ENCODE data around the gene ASMTL. TPM values are rescaled to one million over a fixed set of nuclear protein-coding genes. Genes with fewer than 3 reads are reported as not detected.

The ASMTL gene
- total RNA-seq, 2 donors from 2014 or later = 46.7 to 80.9 TPM

- peaks cover 7% of the 10 kb centered on the region for H3K4me1 Mint-ChIP-seq
- peaks cover 57% of the 10 kb centered on the region for H3K36me3 Mint-ChIP-seq (ENCODE audit: low read depth)
- Histone ChIP-seq H3K9me3 (ENCODE audit: control insufficient read depth, low read length) (no peaks in the 10 kb centered on the region), H3K9ac (ENCODE audit: extremely low read depth, low read length, poor library complexity, severe bottlenecking) (peak overlapping the region; percentile 82), H3K27me3 (ENCODE audit: control insufficient read depth, insufficient read depth, low read length, poor library complexity, severe bottlenecking) (no peaks in the 10 kb centered on the region), H3K4me3 (ENCODE audit: low read length) (peak overlapping the region; percentile 96), H3K4me1 (ENCODE audit: control insufficient read depth, insufficient read depth, low read length) (peaks cover 3% of the 10 kb centered on the region), H3K36me3 (ENCODE audit: control insufficient read depth, insufficient read depth, low read length) (peaks cover 55% of the 10 kb centered on the region), H3K27ac (ENCODE audit: low read depth, low read length) (peak overlapping the region; percentile 97)
- H3K9me3 Mint-ChIP-seq = no peaks in the 10 kb centered on the region
- DNase-seq = peak; percentile 86
- peak overlapping the region; percentile 87 for H3K27ac Mint-ChIP-seq
- no peak for TF ChIP-seq CTCF (conservative IDR thresholded peaks at IDR 0.05)
- H3K27me3 Mint-ChIP-seq (ENCODE audit: insufficient read depth) = no peaks in the 10 kb centered on the region
- H3K4me3 Mint-ChIP-seq = peak overlapping the region; percentile 90
- 0% methylated on average over 18 to 65 of the region's 76 CpGs for WGBS, 2 experiments (ENCODE audit: insufficient coverage in 1 of 2, insufficient read length in 1 of 2)
Measured at GRCh38 chrX:1392376-1393068, 60.2 kb downstream of the ASMTL start.

- DNase-seq = peak; percentile 99
- peaks cover 3% of the 10 kb centered on the region for H3K4me1 ChIP-seq (ENCODE audit: control insufficient read depth, insufficient read depth, low read length)
- 0% methylated on average over 51 to 90 of the region's 90 CpGs for WGBS, 2 experiments (ENCODE audit: insufficient coverage in 1 of 2, insufficient read length in 1 of 2)
- Mint-ChIP-seq H3K4me1 (peaks cover 7% of the 10 kb centered on the region), H3K9me3 (no peaks in the 10 kb centered on the region), H3K4me3 (peak within 1 kb of the TSS; percentile 90), H3K36me3 (ENCODE audit: low read depth) (peaks cover 61% of the 10 kb centered on the region), H3K27ac (peak within 1 kb of the TSS; percentile 95), H3K27me3 (ENCODE audit: insufficient read depth) (no peaks in the 10 kb centered on the region)
- no peaks in the 10 kb centered on the region for H3K9me3 ChIP-seq (ENCODE audit: control insufficient read depth, low read length)
- no peaks in the 10 kb centered on the region for H3K27me3 ChIP-seq (ENCODE audit: control insufficient read depth, insufficient read depth, low read length, poor library complexity, severe bottlenecking)
- peaks cover 57% of the 10 kb centered on the region for H3K36me3 ChIP-seq (ENCODE audit: control insufficient read depth, insufficient read depth, low read length)
- peak within 1 kb of the TSS; percentile 99 for H3K27ac ChIP-seq (ENCODE audit: low read depth, low read length)
- H3K4me3 ChIP-seq (ENCODE audit: low read length) = peak within 1 kb of the TSS; percentile 98
- H3K9ac ChIP-seq (ENCODE audit: extremely low read depth, low read length, poor library complexity, severe bottlenecking) = peak within 1 kb of the TSS; percentile 95
- TF ChIP-seq CTCF (conservative IDR thresholded peaks at IDR 0.05) = peak; percentile 52
Measured at GRCh38 chrX:1391707-1392375, 60.9 kb downstream of the ASMTL start, which contains the start of gene SLC25A6. TSS of gene SLC25A6 (minus strand) at chrX:1392113. CDS start at chrX:1392009, 104 bp downstream.

GRCh38 chrX:1391370-1391706 is 61.4 kb downstream of the ASMTL start:
- peak overlapping the region; percentile 90 for H3K4me3 Mint-ChIP-seq
- Histone ChIP-seq H3K36me3 (ENCODE audit: control insufficient read depth, insufficient read depth, low read length) (peaks cover 58% of the 10 kb centered on the region), H3K9ac (ENCODE audit: extremely low read depth, low read length, poor library complexity, severe bottlenecking) (peak overlapping the region; percentile 95), H3K4me3 (ENCODE audit: low read length) (peak overlapping the region; percentile 98), H3K27ac (ENCODE audit: low read depth, low read length) (peak overlapping the region; percentile 99), H3K9me3 (ENCODE audit: control insufficient read depth, low read length) (no peaks in the 10 kb centered on the region), H3K27me3 (ENCODE audit: control insufficient read depth, insufficient read depth, low read length, poor library complexity, severe bottlenecking) (no peaks in the 10 kb centered on the region), H3K4me1 (ENCODE audit: control insufficient read depth, insufficient read depth, low read length) (peaks cover 3% of the 10 kb centered on the region)
- H3K36me3 Mint-ChIP-seq (ENCODE audit: low read depth) = peaks cover 61% of the 10 kb centered on the region
- H3K27ac Mint-ChIP-seq = peak overlapping the region; percentile 79
- no peaks in the 10 kb centered on the region for H3K9me3 Mint-ChIP-seq
- peaks cover 7% of the 10 kb centered on the region for H3K4me1 Mint-ChIP-seq
- 0% methylated on average over 19 of the region's 19 CpGs for WGBS, 2 experiments (ENCODE audit: insufficient coverage in 1 of 2, insufficient read length in 1 of 2)
- DNase-seq = peak; percentile 94
- no peaks in the 10 kb centered on the region for H3K27me3 Mint-ChIP-seq (ENCODE audit: insufficient read depth)
- TF ChIP-seq CTCF (conservative IDR thresholded peaks at IDR 0.05) = no peak
